HCT116 (cell line): ENCODE measurements around the gene PRPSAP1. TPM values are rescaled to one million over a fixed set of nuclear protein-coding genes. Genes with fewer than 3 reads are reported as not detected.

Experiments
- ATAC-seq: fragments of 200-7000 bp; cut with Tn5 transposase; 2 replicates; pipeline ENCODE4 v1.9.1; 2020; ENCODE audit warnings: mild to moderate bottlenecking, moderate library complexity
- BruUV-seq: library from RNA; stranded (reverse); fragments of 400-500 nt; replicated peaks from 2 replicates; lab custom pipeline; 2021; lab: Mats Ljungman, UMichigan
- CTCF ChIA-PET: fragments of 300-600 bp; sonication (Branson Sonifier 250); formaldehyde crosslinking; loops from one replicate; lab custom pipeline; 2021; ENCODE audit warnings: antibody characterized with exemption; lab: Charles Lee
- POLR2A ChIA-PET: fragments of 300-600, 350-600 bp; sonication (Branson Sonifier 250); formaldehyde crosslinking; loops from one replicate; lab custom pipeline; 2021; ENCODE audit warnings: antibody characterized with exemption; lab: Charles Lee
- RAD21 ChIA-PET, 2 experiments: fragments of 300-600 bp; sonication (Branson Sonifier 250); formaldehyde crosslinking; loops; one replicate each; lab custom pipeline; 2023; ENCODE audit warnings: low total read pairs in 2 of 2; ENCODE audit not compliant: uncharacterized antibody in 2 of 2, unreplicated experiment in 2 of 2, low non-redundant PET in 1 of 2; lab: Charles Lee
- DNase-seq: peaks from one replicate; pipeline ENCODE4 v3.0.0-alpha.2; 2010; ENCODE audit warnings: low read depth, low spot score
- H2AFZ ChIP-seq: fragments of 200-600 bp; shearing (Covaris generic), sonication (generic); 2 replicates; pipeline ENCODE4 v1.6.1; 2017; ENCODE audit warnings: low read depth, mixed run types, mixed read lengths, antibody characterized with exemption, low read length; ENCODE audit not compliant: poor library complexity, severe bottlenecking
- H3K27ac ChIP-seq: 2 replicates; pipeline ENCODE4 v1.5.1; 2012; ENCODE audit warnings: low read depth, low read length
- H3K27me3 ChIP-seq: fragments of 200-600 bp; sonication (generic); 2 replicates; pipeline ENCODE4 v1.6.1; 2016; ENCODE audit warnings: mixed run types, low read length, mixed read lengths; ENCODE audit not compliant: insufficient read depth
- H3K36me3 ChIP-seq, 2 experiments: fragments of 200-500 bp in 1 of 2; fragments of 200-600 bp in 1 of 2; sonication (Bioruptor generic) in 1 of 2; sonication (generic) in 1 of 2; 2 replicates each; pipeline versions ENCODE4 v1.5.1 to v1.6.1; 2014 to 2016; ENCODE audit warnings: low read length in 2 of 2, inconsistent platforms in 1 of 2, mixed read lengths in 1 of 2, mixed run types in 1 of 2; ENCODE audit not compliant: insufficient read depth in 2 of 2, control insufficient read depth in 1 of 2
- H3K4me1 ChIP-seq, 2 experiments: fragments of 200-600 bp in 1 of 2; sonication (generic) in 1 of 2; 2 replicates each; pipeline versions ENCODE4 v1.5.1 to v1.6.1; 2012 to 2017; ENCODE audit warnings: low read length in 2 of 2, inconsistent platforms in 1 of 2, mild to moderate bottlenecking in 1 of 2, mixed read lengths in 1 of 2, mixed run types in 1 of 2, moderate library complexity in 1 of 2; ENCODE audit not compliant: insufficient read depth in 2 of 2, control insufficient read depth in 1 of 2
- H3K4me2 ChIP-seq: fragments of 200-600 bp; sonication (generic); 2 replicates; pipeline ENCODE4 v1.6.1; 2017; ENCODE audit warnings: mixed run types, low read length, mixed read lengths
- H3K4me3 ChIP-seq, 2 experiments: fragments of 200-600 bp in 1 of 2; sonication (generic) in 1 of 2; replicated peaks in 1 of 2; 2 replicates each; pipeline ENCODE4 v1.5.1; 2011 to 2016; ENCODE audit warnings: low read length in 2 of 2, control low read depth in 1 of 2, low read depth in 1 of 2, mild to moderate bottlenecking in 1 of 2, mixed read lengths in 1 of 2, mixed run types in 1 of 2
- H3K79me2 ChIP-seq: fragments of 200-600 bp; sonication (generic); 2 replicates; pipeline ENCODE4 v1.6.1; 2017; ENCODE audit warnings: mild to moderate bottlenecking, mixed run types, low read length, moderate library complexity, mixed read lengths; ENCODE audit not compliant: insufficient read depth
- H3K9ac ChIP-seq: fragments of 200-600 bp; sonication (generic); 2 replicates; pipeline ENCODE4 v1.6.1; 2016; ENCODE audit warnings: low read length, mixed read lengths
- H3K9me2 ChIP-seq: fragments of 200-600 bp; sonication (generic), shearing (Covaris generic); 2 replicates; pipeline ENCODE4 v1.6.1; 2017; ENCODE audit warnings: mixed run types, mild to moderate bottlenecking, moderate library complexity; ENCODE audit not compliant: insufficient read depth
- H3K9me3 ChIP-seq, 2 experiments: fragments of 200-500 bp in 1 of 2; fragments of 200-600 bp in 1 of 2; sonication (Bioruptor generic) in 1 of 2; sonication (generic) in 1 of 2; 2 replicates each; pipeline ENCODE4 v1.6.1; 2014 to 2017; ENCODE audit warnings: low read length in 2 of 2, mixed read lengths in 2 of 2, inconsistent platforms in 1 of 2, low read depth in 1 of 2, mild to moderate bottlenecking in 1 of 2, mixed run types in 1 of 2, moderate library complexity in 1 of 2; ENCODE audit not compliant: control insufficient read depth in 1 of 2, insufficient read depth in 1 of 2
- H4K20me1 ChIP-seq: fragments of 200-600 bp; sonication (generic), shearing (Covaris generic); 2 replicates; pipeline ENCODE4 v1.6.1; 2017; ENCODE audit warnings: mixed run types, mild to moderate bottlenecking, moderate library complexity; ENCODE audit not compliant: insufficient read depth
- ATF3 ChIP-seq: IDR thresholded peaks from 2 replicates; pipeline ENCODE4 v1.6.1; 2012
- CTCF ChIP-seq, 3 experiments: fragments of 200-600 bp in 1 of 3; sonication (generic) in 1 of 3; IDR thresholded peaks in 2 of 3; conservative IDR thresholded peaks in 1 of 3; 2 replicates each; pipeline ENCODE4 v1.5.1; 2012 to 2017; ENCODE audit warnings: low read depth in 2 of 3, low read length in 2 of 3, antibody characterized with exemption in 1 of 3, borderline replicate concordance in 1 of 3, control low read depth in 1 of 3, mild to moderate bottlenecking in 1 of 3, mixed read lengths in 1 of 3, mixed run types in 1 of 3, moderate library complexity in 1 of 3; ENCODE audit not compliant: insufficient read depth in 1 of 3
- EGR1 ChIP-seq: IDR thresholded peaks from 2 replicates; pipeline ENCODE4 v1.6.1; 2012; ENCODE audit warnings: low read depth
- EZH2 ChIP-seq: fragments of 200-600 bp; sonication (generic); IDR thresholded peaks from 2 replicates; pipeline ENCODE4 v1.6.1; 2017; ENCODE audit warnings: antibody characterized with exemption, mixed run types
- EZH2phosphoT487 ChIP-seq: fragments of 200-600 bp; IDR thresholded peaks from 2 replicates; pipeline ENCODE4 v1.6.1; 2018; ENCODE audit warnings: antibody characterized with exemption, borderline replicate concordance
- FOSL1 ChIP-seq: IDR thresholded peaks from 2 replicates; pipeline ENCODE4 v1.6.1; 2012; ENCODE audit warnings: low read depth
- JUND ChIP-seq: IDR thresholded peaks from 2 replicates; pipeline ENCODE4 v1.6.1; 2012
- POLR2A ChIP-seq: IDR thresholded peaks from 2 replicates; pipeline ENCODE4 v1.7.0; 2011; ENCODE audit warnings: borderline replicate concordance; ENCODE audit not compliant: insufficient read depth, insufficient read length; ENCODE audit errors: extremely low read depth
- POLR2AphosphoS5 ChIP-seq: IDR thresholded peaks from 2 replicates; pipeline ENCODE4 v1.6.1; 2011; ENCODE audit warnings: mild to moderate bottlenecking, low read depth, low read length, moderate library complexity
- RAD21 ChIP-seq: IDR thresholded peaks from 2 replicates; pipeline ENCODE4 v1.6.1; 2012; ENCODE audit warnings: low read depth, mild to moderate bottlenecking
- REST ChIP-seq: IDR thresholded peaks from 2 replicates; pipeline ENCODE4 v1.6.1; 2012; ENCODE audit warnings: low read depth
- SIN3A ChIP-seq: IDR thresholded peaks from 2 replicates; pipeline ENCODE4 v1.6.1; 2012; ENCODE audit warnings: low read depth
- SP1 ChIP-seq: IDR thresholded peaks from 2 replicates; pipeline ENCODE4 v1.6.1; 2012; ENCODE audit warnings: low read depth
- SRF ChIP-seq: IDR thresholded peaks from 2 replicates; pipeline ENCODE4 v1.6.1; 2012; ENCODE audit warnings: low read depth
- TCF7L2 ChIP-seq: IDR thresholded peaks from 2 replicates; pipeline ENCODE4 v1.7.0; 2011; ENCODE audit warnings: borderline replicate concordance, inconsistent platforms; ENCODE audit not compliant: insufficient read depth, insufficient read length; ENCODE audit errors: extremely low read depth
- ZFX ChIP-seq: fragments of 450-650 bp; IDR thresholded peaks from 2 replicates; pipeline ENCODE4 v1.6.1; 2017
- ZNF274 ChIP-seq: fragments of 200-500 bp; sonication (Bioruptor generic); IDR thresholded peaks from 2 replicates; pipeline ENCODE4 v1.6.1; 2014; ENCODE audit warnings: mild to moderate bottlenecking, low read depth, low read length, inconsistent platforms
- intact Hi-C: fragments of 100-400 bp; cut with micrococcal nuclease; formaldehyde crosslinking; loops from 2 replicates; pipeline ENCODE4 v1.10.0; 2022
- total RNA-seq: library from RNA; stranded (reverse); gene quantifications from one replicate; pipeline ENCODE4 v1.2.1, GENCODE V29; 2021; ENCODE audit not compliant: unreplicated experiment

The PRPSAP1 gene
- total RNA-seq, 1 experiment from 2014 or later, result 81.4 TPM

GRCh38 chr17:76293106-76293505, 60.6 kb downstream of the PRPSAP1 start:
- POLR2A ChIA-PET, result no interaction called here

GRCh38 chr17:76292567-76292966, 61.1 kb downstream of the PRPSAP1 start:
- Histone ChIP-seq H3K4me1 (no peaks in the 10 kb centered on the region), H3K9me2 (no peaks in the 10 kb centered on the region), H2AFZ (no peak overlapping the region), H3K27ac (no peak overlapping the region), H3K79me2 (no peaks in the 10 kb centered on the region), H3K4me2 (no peak overlapping the region), H4K20me1 (no peaks in the 10 kb centered on the region), H3K36me3 (no peaks in the 10 kb centered on the region; a peak in 1 of 4 replicates), H3K9me3 (no peaks in the 10 kb centered on the region), H3K9ac (no peak overlapping the region), H3K27me3 (no peaks in the 10 kb centered on the region), H3K4me3 (no peak overlapping the region)
- ATAC-seq (no peak), DNase-seq (no peak)
- POLR2A ChIA-PET, result no interaction called here
- no TSS peak for BruUV-seq
- CTCF ChIA-PET, result no interaction called here
- intact Hi-C loops, result no loop called here
- RAD21 ChIA-PET, result no interaction called here
- no peak for TF ChIP-seq ATF3
- TF ChIP-seq FOSL1, result no peak
- TF ChIP-seq ZFX, result no peak
- TF ChIP-seq ZNF274, result no peak
- TF ChIP-seq RAD21, result no peak
- no peak for TF ChIP-seq JUND
- TF ChIP-seq EZH2phosphoT487, result no peak
- no peak for TF ChIP-seq SIN3A
- TF ChIP-seq TCF7L2, result no peak
- no peak for TF ChIP-seq REST
- no peak for TF ChIP-seq CTCF (IDR thresholded peaks at IDR 0.05 in 2 of 3, conservative IDR thresholded peaks at IDR 0.05 in 1 of 3; ENCODE audit: borderline replicate concordance in 1 of 3, insufficient read depth in 1 of 3, low read depth in 2 of 3, low read length in 2 of 3)
- TF ChIP-seq POLR2A, result no peak
- no peak for TF ChIP-seq EGR1
- no peak for TF ChIP-seq SP1
- no peak for TF ChIP-seq POLR2AphosphoS5
- TF ChIP-seq SRF, result no peak

More at GRCh38 chr17:76293106-76293505, 60.6 kb downstream of the PRPSAP1 start:
- no peaks in the 10 kb centered on the region for H3K9me3 ChIP-seq
- CTCF ChIA-PET, result no interaction called here
- ATAC-seq (no peak), DNase-seq (no peak)
- no peaks in the 10 kb centered on the region; a peak in 1 of 4 replicates for H3K36me3 ChIP-seq
- no TSS peak for BruUV-seq
- H3K79me2 ChIP-seq, result no peaks in the 10 kb centered on the region
- H3K4me1 ChIP-seq, result no peaks in the 10 kb centered on the region
- RAD21 ChIA-PET, result no interaction called here
- H4K20me1 ChIP-seq, result no peaks in the 10 kb centered on the region
- H3K4me3 ChIP-seq, result no peak overlapping the region
- no peak overlapping the region for H2AFZ ChIP-seq
- H3K4me2 ChIP-seq, result no peak overlapping the region
- intact Hi-C loops, result no loop called here
- H3K9ac ChIP-seq, result no peak overlapping the region
- no peak for TF ChIP-seq SIN3A
- no peak for TF ChIP-seq EZH2phosphoT487
- no peak for TF ChIP-seq EZH2
- TF ChIP-seq SP1, result no peak
- no peak for TF ChIP-seq ZFX
- no peak for TF ChIP-seq ZNF274
- TF ChIP-seq, all 23 proteins: peak for 0
- no peaks in the 10 kb centered on the region for H3K9me2 ChIP-seq
- H3K27ac ChIP-seq, result no peak overlapping the region
- H3K27me3 ChIP-seq, result no peaks in the 10 kb centered on the region
